ENCODE measurements around the gene CCDC141.

The CCDC141 gene

DNA sequence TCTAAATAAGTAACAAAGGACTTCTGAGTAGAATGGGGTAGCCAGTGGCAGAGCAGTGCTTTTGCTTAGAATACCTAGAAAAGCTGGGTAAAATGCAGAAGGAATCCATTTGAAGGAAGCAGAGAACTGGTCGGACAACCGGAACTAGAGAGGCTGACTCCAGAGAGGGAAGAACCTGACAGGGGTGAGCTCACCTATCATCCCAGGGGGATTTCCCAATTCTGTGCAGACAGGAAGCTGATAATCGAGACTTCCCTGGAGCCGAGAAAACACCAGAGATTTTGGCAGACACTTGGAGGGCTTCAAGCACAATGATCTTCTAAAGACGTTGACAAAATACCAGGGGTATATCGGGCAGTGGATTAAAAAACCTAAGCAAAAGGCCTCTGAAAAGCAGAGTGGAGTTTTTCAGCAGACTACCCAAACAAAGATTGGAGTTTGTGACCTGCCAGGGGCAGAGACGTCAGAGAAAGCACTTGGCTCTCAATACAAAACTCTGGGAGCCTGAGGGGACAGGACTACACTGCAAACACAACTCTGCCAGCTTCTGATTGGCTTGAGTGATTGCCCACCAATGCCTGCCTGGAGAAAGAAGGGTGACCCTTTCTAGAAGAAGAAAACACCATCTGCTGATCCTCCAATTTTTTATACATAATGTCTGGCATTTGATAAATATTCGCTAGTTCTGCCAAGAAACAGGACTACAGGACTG lies 175.3 kb downstream of the CCDC141 start:
- Histone ChIP-seq H3K27me3 (ENCODE audit: control insufficient read depth, low read length) (no peaks in the 10 kb centered on the region), H3K4me2 (ENCODE audit: low read length) (no peak overlapping the region), H3K4me3 (ENCODE audit: low read length) (no peak overlapping the region), H4K20me1 (ENCODE audit: control insufficient read depth, insufficient read depth, low read depth, low read length) (no peaks in the 10 kb centered on the region), H3F3A (ENCODE audit: control insufficient read depth, insufficient read depth) (no peaks in the 10 kb centered on the region), H3K79me2 (ENCODE audit: control insufficient read depth, low read length) (no peaks in the 10 kb centered on the region), H3K36me3 (ENCODE audit: control insufficient read depth, low read length) (no peaks in the 10 kb centered on the region), H3K27ac (ENCODE audit: low read depth, low read length) (no peak overlapping the region), H3K4me1 (ENCODE audit: control insufficient read depth, low read length) (no peaks in the 10 kb centered on the region), H3K9me2 (replicated peaks; ENCODE audit: control insufficient read depth, low read length) (no peaks in the 10 kb centered on the region), H3K9me3 (ENCODE audit: control insufficient read depth, insufficient read depth, low read length) (no peaks in the 10 kb centered on the region)
- TF ChIP-seq, protein P1, sequence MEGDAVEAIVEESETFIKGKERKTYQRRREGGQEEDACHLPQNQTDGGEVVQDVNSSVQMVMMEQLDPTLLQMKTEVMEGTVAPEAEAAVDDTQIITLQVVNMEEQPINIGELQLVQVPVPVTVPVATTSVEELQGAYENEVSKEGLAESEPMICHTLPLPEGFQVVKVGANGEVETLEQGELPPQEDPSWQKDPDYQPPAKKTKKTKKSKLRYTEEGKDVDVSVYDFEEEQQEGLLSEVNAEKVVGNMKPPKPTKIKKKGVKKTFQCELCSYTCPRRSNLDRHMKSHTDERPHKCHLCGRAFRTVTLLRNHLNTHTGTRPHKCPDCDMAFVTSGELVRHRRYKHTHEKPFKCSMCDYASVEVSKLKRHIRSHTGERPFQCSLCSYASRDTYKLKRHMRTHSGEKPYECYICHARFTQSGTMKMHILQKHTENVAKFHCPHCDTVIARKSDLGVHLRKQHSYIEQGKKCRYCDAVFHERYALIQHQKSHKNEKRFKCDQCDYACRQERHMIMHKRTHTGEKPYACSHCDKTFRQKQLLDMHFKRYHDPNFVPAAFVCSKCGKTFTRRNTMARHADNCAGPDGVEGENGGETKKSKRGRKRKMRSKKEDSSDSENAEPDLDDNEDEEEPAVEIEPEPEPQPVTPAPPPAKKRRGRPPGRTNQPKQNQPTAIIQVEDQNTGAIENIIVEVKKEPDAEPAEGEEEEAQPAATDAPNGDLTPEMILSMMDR (IDR thresholded peaks at IDR 0.05; ENCODE audit: low read depth, low read length, poor library complexity, severe bottlenecking) = no peak
- no peak for TF ChIP-seq EZH2phosphoT487 (IDR thresholded peaks at IDR 0.05; ENCODE audit: borderline replicate concordance, low read length)

DNA sequence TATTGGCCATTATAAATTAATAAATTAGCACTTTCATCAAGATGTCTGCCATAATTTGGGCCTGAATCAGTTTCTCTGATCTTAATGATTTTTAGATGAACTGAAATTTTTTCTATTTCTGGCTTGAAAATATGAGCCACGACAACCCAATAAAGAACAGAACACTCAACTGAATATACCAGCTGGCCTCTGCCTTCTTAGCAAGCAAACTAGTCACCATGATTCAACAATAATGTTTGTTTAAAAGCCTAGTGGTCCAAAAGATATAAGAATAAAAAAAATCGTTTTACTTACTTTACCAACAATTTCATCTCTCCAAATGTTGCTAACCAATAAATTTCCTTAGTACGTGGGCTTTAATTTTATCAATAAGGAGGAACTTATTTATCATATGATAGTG lies 176.0 kb downstream of the CCDC141 start:
- TF ChIP-seq, protein P1 (IDR thresholded peaks at IDR 0.05; ENCODE audit: low read depth, low read length, poor library complexity, severe bottlenecking) = no peak
- TF ChIP-seq EZH2phosphoT487 (IDR thresholded peaks at IDR 0.05; ENCODE audit: borderline replicate concordance, low read length) = no peak
- no peak overlapping the region for H3K27ac ChIP-seq (ENCODE audit: low read depth, low read length)
- no peaks in the 10 kb centered on the region for H3K79me2 ChIP-seq (ENCODE audit: control insufficient read depth, low read length)
- no peak overlapping the region for H3K4me3 ChIP-seq (ENCODE audit: low read length)
- H3K9me2 ChIP-seq (replicated peaks; ENCODE audit: control insufficient read depth, low read length) = no peaks in the 10 kb centered on the region
- no peak overlapping the region for H3K4me2 ChIP-seq (ENCODE audit: low read length)
- H3K9me3 ChIP-seq (ENCODE audit: control insufficient read depth, insufficient read depth, low read length) = no peaks in the 10 kb centered on the region
- H3K27me3 ChIP-seq (ENCODE audit: control insufficient read depth, low read length) = no peaks in the 10 kb centered on the region
- H3F3A ChIP-seq (ENCODE audit: control insufficient read depth, insufficient read depth) = no peaks in the 10 kb centered on the region
- H3K36me3 ChIP-seq (ENCODE audit: control insufficient read depth, low read length) = no peaks in the 10 kb centered on the region
- H3K4me1 ChIP-seq (ENCODE audit: control insufficient read depth, low read length) = no peaks in the 10 kb centered on the region
- no peaks in the 10 kb centered on the region for H4K20me1 ChIP-seq (ENCODE audit: control insufficient read depth, insufficient read depth, low read depth, low read length)

DNA sequence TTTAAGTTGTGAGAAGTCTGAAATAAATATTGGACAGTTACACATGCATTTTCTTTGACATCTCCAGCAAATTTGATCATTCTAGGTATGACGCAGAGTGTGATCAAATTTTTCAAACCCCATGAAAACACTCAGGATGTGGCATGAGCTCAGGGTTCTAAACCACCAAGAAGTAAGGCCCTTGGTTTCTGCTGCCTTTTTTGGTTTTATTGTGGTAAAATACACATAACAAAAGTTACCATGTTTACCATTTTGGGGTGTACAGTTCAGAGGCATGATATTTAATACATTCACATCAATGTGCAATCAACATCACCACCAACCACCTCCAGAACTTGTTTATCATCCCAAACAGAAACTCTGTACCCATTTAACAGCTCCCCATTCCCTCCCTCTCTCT lies 178.4 kb downstream of the CCDC141 start:
- no peaks in the 10 kb centered on the region for H3K9me2 ChIP-seq (replicated peaks; ENCODE audit: control insufficient read depth, low read length)

More for the DNA sequence above, 178.4 kb downstream of the CCDC141 start:
- no peaks in the 10 kb centered on the region for H3F3A ChIP-seq (ENCODE audit: control insufficient read depth, insufficient read depth)
- no peaks in the 10 kb centered on the region for H3K4me1 ChIP-seq (ENCODE audit: control insufficient read depth, low read length)
- H3K27me3 ChIP-seq (ENCODE audit: control insufficient read depth, low read length) = no peaks in the 10 kb centered on the region
- TF ChIP-seq, protein P1 (IDR thresholded peaks at IDR 0.05; ENCODE audit: low read depth, low read length, poor library complexity, severe bottlenecking) = no peak
- TF ChIP-seq EZH2phosphoT487 (IDR thresholded peaks at IDR 0.05; ENCODE audit: borderline replicate concordance, low read length) = no peak
- H3K4me2 ChIP-seq (ENCODE audit: low read length) = no peak overlapping the region
- H3K4me3 ChIP-seq (ENCODE audit: low read length) = no peak overlapping the region
- no peaks in the 10 kb centered on the region for H3K36me3 ChIP-seq (ENCODE audit: control insufficient read depth, low read length)
- no peaks in the 10 kb centered on the region for H3K79me2 ChIP-seq (ENCODE audit: control insufficient read depth, low read length)
- no peak overlapping the region for H3K27ac ChIP-seq (ENCODE audit: low read depth, low read length)
- no peaks in the 10 kb centered on the region for H3K9me3 ChIP-seq (ENCODE audit: control insufficient read depth, insufficient read depth, low read length)
- H4K20me1 ChIP-seq (ENCODE audit: control insufficient read depth, insufficient read depth, low read depth, low read length) = no peaks in the 10 kb centered on the region
